H9 (cell line): ENCODE results near the gene OGDH. TPM values are rescaled to one million over a fixed set of nuclear protein-coding genes. Genes with fewer than 3 reads are reported as not detected.

Experiments used
- DNase-seq: peaks from one replicate; pipeline ENCODE4 v3.0.0-alpha.2; 2017
- H2AFZ ChIP-seq: one replicate; pipeline ENCODE4 v1.6.1; 2013; ENCODE audit warnings: mild to moderate bottlenecking, low read length, control low read depth, moderate library complexity
- H2AK5ac ChIP-seq: 2 replicates; pipeline ENCODE4 v1.6.1; 2013; ENCODE audit warnings: low read length, control low read depth, mixed read lengths; ENCODE audit not compliant: insufficient read length
- H2BK120ac ChIP-seq: one replicate; pipeline ENCODE4 v1.6.1; 2013; ENCODE audit warnings: low read depth, mild to moderate bottlenecking, low read length, control low read depth, inconsistent platforms; ENCODE audit not compliant: poor library complexity, severe bottlenecking
- H2BK12ac ChIP-seq: 2 replicates; pipeline ENCODE4 v1.6.1; 2013; ENCODE audit warnings: low read length, control low read depth, mixed read lengths, low read depth; ENCODE audit not compliant: insufficient read length
- H2BK15ac ChIP-seq: 2 replicates; pipeline ENCODE4 v1.6.1; 2013; ENCODE audit warnings: low read depth, low read length, control low read depth
- H2BK20ac ChIP-seq: one replicate; pipeline ENCODE4 v1.6.1; 2013; ENCODE audit warnings: low read depth, mild to moderate bottlenecking, low read length, control low read depth, inconsistent platforms; ENCODE audit not compliant: poor library complexity, severe bottlenecking
- H2BK5ac ChIP-seq: 2 replicates; pipeline ENCODE4 v1.6.1; 2013; ENCODE audit warnings: low read length, control low read depth, mixed read lengths; ENCODE audit not compliant: insufficient read length
- H3K14ac ChIP-seq: 2 replicates; pipeline ENCODE4 v1.6.1; 2013; ENCODE audit warnings: low read length, control low read depth; ENCODE audit not compliant: insufficient read depth
- H3K18ac ChIP-seq: 2 replicates; pipeline ENCODE4 v1.6.1; 2013; ENCODE audit warnings: low read depth, mild to moderate bottlenecking, mixed read lengths, low read length, control low read depth; ENCODE audit not compliant: insufficient read length
- H3K23ac ChIP-seq: 2 replicates; pipeline ENCODE4 v1.6.1; 2013; ENCODE audit warnings: low read length, control low read depth, mixed read lengths, low read depth; ENCODE audit not compliant: insufficient read length
- H3K23me2 ChIP-seq: 2 replicates; pipeline ENCODE4 v1.6.1; 2013; ENCODE audit warnings: low read depth, mild to moderate bottlenecking, mixed read lengths, low read length, control low read depth; ENCODE audit not compliant: insufficient read length, poor library complexity, severe bottlenecking
- H3K27ac ChIP-seq: 2 replicates; pipeline ENCODE4 v1.5.1; 2013; ENCODE audit warnings: low read length, control low read depth, mixed read lengths, low read depth; ENCODE audit not compliant: insufficient read length
- H3K27me3 ChIP-seq: 2 replicates; pipeline ENCODE4 v1.6.1; 2013; ENCODE audit warnings: low read length, control low read depth, inconsistent platforms; ENCODE audit not compliant: insufficient read depth
- H3K4ac ChIP-seq: 2 replicates; pipeline ENCODE4 v1.6.1; 2013; ENCODE audit warnings: low read depth, mild to moderate bottlenecking, control low read depth, inconsistent platforms, low read length, moderate library complexity
- H3K4me1 ChIP-seq: 2 replicates; pipeline ENCODE4 v1.6.1; 2013; ENCODE audit warnings: low read length, control low read depth, inconsistent platforms; ENCODE audit not compliant: insufficient read depth
- H3K4me2 ChIP-seq: 2 replicates; pipeline ENCODE4 v1.6.1; 2013; ENCODE audit warnings: low read length, control low read depth, mixed read lengths; ENCODE audit not compliant: insufficient read length, insufficient read depth
- H3K56ac ChIP-seq: 2 replicates; pipeline ENCODE4 v1.6.1; 2013; ENCODE audit warnings: low read depth, mild to moderate bottlenecking, mixed read lengths, low read length, control low read depth; ENCODE audit not compliant: insufficient read length
- H3K79me1 ChIP-seq: 2 replicates; pipeline ENCODE4 v1.6.1; 2013; ENCODE audit warnings: low read depth, mild to moderate bottlenecking, moderate library complexity, low read length, control low read depth, inconsistent platforms; ENCODE audit not compliant: insufficient read depth, poor library complexity, severe bottlenecking
- H3K79me2 ChIP-seq: 2 replicates; pipeline ENCODE4 v1.6.1; 2013; ENCODE audit warnings: low read length, control low read depth, inconsistent platforms; ENCODE audit not compliant: insufficient read depth
- H3K9ac ChIP-seq: 2 replicates; pipeline ENCODE4 v1.6.1; 2013; ENCODE audit warnings: low read length, control low read depth, mixed read lengths; ENCODE audit not compliant: insufficient read length; ENCODE audit errors: extremely low read depth
- H3K9me3 ChIP-seq: one replicate; pipeline ENCODE4 v1.6.1; 2013; ENCODE audit warnings: low read depth, low read length, inconsistent platforms; ENCODE audit not compliant: control insufficient read depth
- H3T11ph ChIP-seq: one replicate; pipeline ENCODE4 v1.6.1; 2013; ENCODE audit warnings: mild to moderate bottlenecking, low read length, control low read depth, inconsistent platforms
- H4K20me1 ChIP-seq: one replicate; pipeline ENCODE4 v1.6.1; 2013; ENCODE audit not compliant: control insufficient read depth, insufficient read length, insufficient read depth
- H4K5ac ChIP-seq: 2 replicates; pipeline ENCODE4 v1.6.1; 2013; ENCODE audit warnings: low read depth, mild to moderate bottlenecking, mixed read lengths, low read length, control low read depth; ENCODE audit not compliant: insufficient read length
- H4K8ac ChIP-seq: replicated peaks from 2 replicates; pipeline ENCODE4 v1.6.1; 2013; ENCODE audit warnings: low read length, control low read depth, mixed read lengths, low read depth; ENCODE audit not compliant: insufficient read length
- H4K91ac ChIP-seq: 2 replicates; pipeline ENCODE4 v1.6.1; 2013; ENCODE audit warnings: low read depth, mild to moderate bottlenecking, moderate library complexity, mixed read lengths, low read length, control low read depth; ENCODE audit not compliant: insufficient read length
- H3K27ac Mint-ChIP-seq, 3 experiments: 2 replicates in 2 of 3; 3 replicates in 1 of 3; pipeline ENCODE4 v1.8.0; 2020 to 2021; ENCODE audit warnings: mixed read lengths in 3 of 3, mild to moderate bottlenecking in 1 of 3, moderate library complexity in 1 of 3
- H3K27me3 Mint-ChIP-seq: 2 replicates; pipeline ENCODE4 v1.8.0; 2021; ENCODE audit warnings: low read depth, mild to moderate bottlenecking, moderate library complexity, mixed read lengths
- H3K36me3 Mint-ChIP-seq, 3 experiments: 2 replicates in 2 of 3; 3 replicates in 1 of 3; pipeline ENCODE4 v1.8.0; 2020 to 2021; ENCODE audit warnings: low read depth in 3 of 3, mixed read lengths in 3 of 3; ENCODE audit not compliant: insufficient read depth in 1 of 3
- H3K4me1 Mint-ChIP-seq, 2 experiments: 2 replicates each; pipeline ENCODE4 v1.8.0; 2020; ENCODE audit warnings: mixed read lengths in 2 of 2
- H3K4me3 Mint-ChIP-seq, 2 experiments: 2 replicates in 1 of 2; 3 replicates in 1 of 2; pipeline ENCODE4 v1.8.0; 2020 to 2021; ENCODE audit warnings: mild to moderate bottlenecking in 2 of 2, mixed read lengths in 2 of 2, moderate library complexity in 1 of 2
- H3K9me3 Mint-ChIP-seq, 2 experiments: 2 replicates in 1 of 2; 3 replicates in 1 of 2; pipeline ENCODE4 v1.8.0; 2020; ENCODE audit warnings: mild to moderate bottlenecking in 2 of 2, mixed read lengths in 2 of 2, moderate library complexity in 1 of 2
- WGBS: extraction: QIAGEN DNeasy Blood & Tissue Kit; methylation state at CpG from one replicate; pipeline ENCODE4 v1.1.7; 2013; ENCODE audit warnings: missing lambda C conversion rate, low lambda C conversion rate, mixed read lengths; ENCODE audit not compliant: insufficient read length; ENCODE audit errors: extremely low coverage; 5-methylcytosine and 5-hydroxymethylcytosine counted together
- total RNA-seq: library from RNA; stranded (reverse); gene quantifications from 2 replicates; pipeline ENCODE4 v1.2.1, GENCODE V29; 2021
- TF ChIP-seq, protein P1 (sequence below): fragments of 200-600 bp; sonication (generic); conservative IDR thresholded peaks from 3 replicates; pipeline ENCODE4 v1.8.0; 2021; ENCODE audit warnings: antibody characterized with exemption, mild to moderate bottlenecking

OGDH gene
- total RNA-seq, 1 experiment from 2014 or later: 77.3 TPM

DNA sequence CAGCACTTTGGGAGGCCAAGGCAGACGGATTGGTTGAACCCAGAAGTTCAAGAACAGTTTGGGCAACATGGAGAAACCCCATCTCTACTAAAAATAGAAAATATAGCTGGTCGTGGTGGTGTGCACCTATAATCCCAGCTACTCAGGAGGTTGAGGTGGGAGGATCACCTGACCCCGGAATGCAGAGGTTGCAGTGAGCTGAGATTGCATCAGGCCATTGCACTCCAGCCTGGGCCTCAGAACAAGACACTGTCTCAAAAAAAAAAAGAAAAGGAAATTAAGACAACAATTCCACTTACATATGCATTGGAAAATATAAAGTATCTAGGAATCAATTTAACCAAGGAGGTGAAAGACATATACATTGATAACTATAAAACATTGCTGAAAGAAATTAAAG, 7.2 kb upstream of the OGDH start:
- no peak overlapping the region for H2BK15ac ChIP-seq
- no peak overlapping the region for H2BK5ac ChIP-seq
- no peak overlapping the region for H4K5ac ChIP-seq
- Mint-ChIP-seq H3K9me3 (no peaks in the 10 kb centered on the region), H3K4me1 (no peaks in the 10 kb centered on the region), H3K4me3 (no peak overlapping the region), H3K27ac (no peak overlapping the region; a peak in 1 of 7 replicates), H3K36me3 (no peaks in the 10 kb centered on the region), H3K27me3 (peaks cover 10% of the 10 kb centered on the region)
- no peaks in the 10 kb centered on the region for H3K4me1 ChIP-seq
- no peak overlapping the region for H3K18ac ChIP-seq
- no peak overlapping the region for H3K56ac ChIP-seq
- no peaks in the 10 kb centered on the region for H4K20me1 ChIP-seq
- no peaks in the 10 kb centered on the region for H3K79me1 ChIP-seq
- H2BK12ac ChIP-seq: no peak overlapping the region
- no peak overlapping the region for H4K8ac ChIP-seq
- no CpG with 5 or more reads among the region's 3 CpGs for WGBS
- no peak overlapping the region for H3K4me2 ChIP-seq
- H3T11ph ChIP-seq: no peak overlapping the region
- H3K9me3 ChIP-seq: no peaks in the 10 kb centered on the region
- no peaks in the 10 kb centered on the region for H3K23me2 ChIP-seq
- H3K9ac ChIP-seq: no peak overlapping the region
- H3K4ac ChIP-seq: no peak overlapping the region
- no peak overlapping the region for H2AK5ac ChIP-seq
- TF ChIP-seq, protein P1, sequence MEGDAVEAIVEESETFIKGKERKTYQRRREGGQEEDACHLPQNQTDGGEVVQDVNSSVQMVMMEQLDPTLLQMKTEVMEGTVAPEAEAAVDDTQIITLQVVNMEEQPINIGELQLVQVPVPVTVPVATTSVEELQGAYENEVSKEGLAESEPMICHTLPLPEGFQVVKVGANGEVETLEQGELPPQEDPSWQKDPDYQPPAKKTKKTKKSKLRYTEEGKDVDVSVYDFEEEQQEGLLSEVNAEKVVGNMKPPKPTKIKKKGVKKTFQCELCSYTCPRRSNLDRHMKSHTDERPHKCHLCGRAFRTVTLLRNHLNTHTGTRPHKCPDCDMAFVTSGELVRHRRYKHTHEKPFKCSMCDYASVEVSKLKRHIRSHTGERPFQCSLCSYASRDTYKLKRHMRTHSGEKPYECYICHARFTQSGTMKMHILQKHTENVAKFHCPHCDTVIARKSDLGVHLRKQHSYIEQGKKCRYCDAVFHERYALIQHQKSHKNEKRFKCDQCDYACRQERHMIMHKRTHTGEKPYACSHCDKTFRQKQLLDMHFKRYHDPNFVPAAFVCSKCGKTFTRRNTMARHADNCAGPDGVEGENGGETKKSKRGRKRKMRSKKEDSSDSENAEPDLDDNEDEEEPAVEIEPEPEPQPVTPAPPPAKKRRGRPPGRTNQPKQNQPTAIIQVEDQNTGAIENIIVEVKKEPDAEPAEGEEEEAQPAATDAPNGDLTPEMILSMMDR: no peak
- no peak overlapping the region for H3K27ac ChIP-seq
- no peak overlapping the region for H4K91ac ChIP-seq
- H3K79me2 ChIP-seq: no peaks in the 10 kb centered on the region
- H3K23ac ChIP-seq: no peak overlapping the region
- H2BK20ac ChIP-seq: no peak overlapping the region
- H3K14ac ChIP-seq: no peak overlapping the region
- no peak overlapping the region for H2BK120ac ChIP-seq
- no peaks in the 10 kb centered on the region for H3K27me3 ChIP-seq
- DNase-seq: no peak
- H2AFZ ChIP-seq: no peak overlapping the region
